A549 treated with CpdA at 1 μM for 4 hours (cell line): ENCODE measurements around the gene GPRIN3. TPM values are rescaled to one million over a fixed set of nuclear protein-coding genes. Genes with fewer than 3 reads are reported as not detected.

Experiments
- total RNA-seq: library from RNA; stranded (reverse); fragments of 200-300 nt; extraction: Qiagen RNA extraction; gene quantifications from 5 replicates; pipeline ENCODE4 v1.2.3, GENCODE V29; 2022; ENCODE audit warnings: low read depth

The GPRIN3 gene
- total RNA-seq: 3.0 to 5.7 TPM (median 5.5 TPM) in 5 replicates

DNA sequence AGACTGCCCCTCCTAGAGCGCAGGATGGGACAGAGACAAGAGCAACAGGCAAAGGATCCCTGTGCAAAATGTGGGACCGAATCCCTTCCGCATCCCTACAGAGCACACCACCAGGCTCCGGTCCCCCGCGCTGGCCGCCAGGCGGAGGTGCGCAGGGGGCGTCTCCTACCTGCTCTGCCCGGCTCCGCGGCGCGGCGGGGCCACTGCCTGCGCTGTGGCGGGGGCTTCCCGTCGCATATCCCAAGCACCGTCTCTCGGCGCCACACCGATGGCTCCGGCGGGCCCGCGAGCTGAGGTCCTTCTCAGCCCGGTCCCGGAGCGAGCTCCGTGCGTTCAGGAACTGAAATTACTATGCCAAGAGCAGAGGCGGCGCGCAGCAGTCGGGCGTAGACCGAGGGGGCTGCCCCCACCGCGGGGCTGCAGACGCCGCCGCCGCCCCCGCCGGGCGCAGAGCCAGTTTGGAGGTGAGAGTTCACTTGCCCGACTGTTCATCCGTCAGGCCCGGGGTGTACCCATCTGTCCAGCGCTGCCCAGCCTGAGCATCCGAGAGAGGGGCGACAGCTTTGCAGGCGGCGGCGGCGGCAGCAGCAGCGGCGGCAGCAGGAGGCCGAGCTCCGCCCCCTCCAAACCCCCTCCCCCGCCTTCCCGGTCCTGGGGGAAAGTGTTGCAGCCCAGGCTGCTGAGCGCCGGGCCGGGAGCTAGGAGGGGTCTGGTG lies at the start of gene GPRIN3:
Gene GPRIN3 (minus strand): TSS at position 355 of the 715 bp plus-strand sequence. CDS start 57,690 bp downstream, outside the sequence.

Other genes starting within 250 kb of the GPRIN3 start
- gene TIGD2, start 196.3 kb downstream of the GPRIN3 start, total RNA-seq: 4.2 to 6.3 TPM (median 4.7 TPM) in 5 replicates